Stimulated activated naive CD4-positive, alpha-beta T cell treated with Interleukin-2 at 50 U/mL for 16 hours (primary cell): ENCODE measurements around the gene NELL2.

Experiments used
- DNase-seq: peaks from one replicate; lab custom pipeline; 2025; lab: John Stamatoyannopoulos, UW

Gene NELL2

GRCh38 chr12:44464180-44464579 lies 411.9 kb downstream of the NELL2 start:
- DNase-seq, result no peak

GRCh38 chr12:44462729-44463128 lies 413.4 kb downstream of the NELL2 start:
- no peak for DNase-seq

GRCh38 chr12:44460261-44460660 lies 415.9 kb downstream of the NELL2 start:
- DNase-seq, result no peak

GRCh38 chr12:44459569-44459968 lies 416.5 kb downstream of the NELL2 start:
- DNase-seq, result no peak
